HepG2 (cell line): ENCODE measurements around the gene HEXD. TPM values are rescaled to one million over a fixed set of nuclear protein-coding genes. Genes with fewer than 3 reads are reported as not detected.

Experiments used
- ATAC-seq: fragments of 200-7000 bp; cut with Tn5 transposase; 3 replicates; pipeline ENCODE4 v1.9.1; 2020; ENCODE audit warnings: mild to moderate bottlenecking, moderate library complexity
- BruUV-seq: library from RNA; stranded (reverse); fragments of 400-500 nt; replicated peaks from 2 replicates; lab custom pipeline; 2021; lab: Mats Ljungman, UMichigan
- CTCF ChIA-PET: fragments of 300-600 bp; formaldehyde crosslinking; extraction: SDS; loops from one replicate; lab custom pipeline; 2021; ENCODE audit warnings: low total read pairs, inconsistent platforms, low intra/inter-chr PET ratio; lab: Yijun Ruan, JAX
- POLR2A ChIA-PET: fragments of 350-600 bp; sonication (Branson Sonifier 250); formaldehyde crosslinking; loops from one replicate; lab custom pipeline; 2020; ENCODE audit warnings: antibody characterized with exemption, inconsistent platforms; lab: Yijun Ruan, JAX
- DNase-seq: peaks from one replicate; pipeline ENCODE4 v3.0.0-alpha.2; 2015; ENCODE audit warnings: low spot score
- FAIRE-seq: peaks from 3 replicates; lab custom pipeline; 2011; peaks lifted over from hg19 to GRCh38; lab: Jason Lieb, UNC
- H2AFZ ChIP-seq: one replicate; pipeline ENCODE4 v1.6.1; 2011; ENCODE audit warnings: low read length, inconsistent platforms
- H3K27ac ChIP-seq: fragments of 300-600 bp; 3 replicates; pipeline ENCODE4 v1.8.0; 2011; ENCODE audit warnings: mixed run types, mild to moderate bottlenecking, mixed read lengths, low read length, inconsistent platforms; ENCODE audit not compliant: insufficient read depth; ENCODE audit errors: extremely low read length
- H3K27me3 ChIP-seq, 2 experiments: fragments of 200-600 bp in 1 of 2; 2 replicates in 1 of 2; 3 replicates in 1 of 2; pipeline versions ENCODE4 v1.6.0 to v1.8.0; 2011; ENCODE audit warnings: low read length in 2 of 2, mild to moderate bottlenecking in 2 of 2, moderate library complexity in 2 of 2, inconsistent platforms in 1 of 2; ENCODE audit not compliant: insufficient read depth in 2 of 2, control insufficient read depth in 1 of 2
- H3K36me3 ChIP-seq, 2 experiments: fragments of 200-600 bp in 1 of 2; replicated peaks in 1 of 2; 2 replicates in 1 of 2; 3 replicates in 1 of 2; pipeline versions ENCODE4 v1.5.1 to v1.8.0; 2011; ENCODE audit warnings: low read length in 2 of 2, inconsistent platforms in 1 of 2; ENCODE audit not compliant: insufficient read depth in 2 of 2, control insufficient read depth in 1 of 2
- H3K4me1 ChIP-seq: 2 replicates; pipeline ENCODE4 v1.5.1; 2012; ENCODE audit warnings: low read length, inconsistent platforms; ENCODE audit not compliant: insufficient read depth
- H3K4me2 ChIP-seq: 2 replicates; pipeline ENCODE4 v1.6.0; 2011; ENCODE audit warnings: low read depth, low read length, inconsistent platforms
- H3K4me3 ChIP-seq, 3 experiments: fragments of 200-600 bp in 1 of 3; sonication (generic), shearing (Covaris generic) in 1 of 3; replicated peaks in 1 of 3; 2 replicates each; pipeline ENCODE4 v1.5.1; 2011 to 2016; ENCODE audit warnings: low read length in 3 of 3, inconsistent platforms in 2 of 3, low read depth in 2 of 3, mild to moderate bottlenecking in 2 of 3, control low read depth in 1 of 3, mixed read lengths in 1 of 3; ENCODE audit not compliant: insufficient read depth in 1 of 3
- H3K79me2 ChIP-seq: one replicate; pipeline ENCODE4 v1.6.1; 2011; ENCODE audit warnings: low read length, inconsistent platforms; ENCODE audit not compliant: insufficient read depth
- H3K9ac ChIP-seq: 2 replicates; pipeline ENCODE4 v1.6.0; 2011; ENCODE audit warnings: mild to moderate bottlenecking, low read depth, low read length, inconsistent platforms; ENCODE audit not compliant: insufficient read depth
- H3K9me3 ChIP-seq: 2 replicates; pipeline ENCODE4 v1.5.1; 2012; ENCODE audit warnings: mild to moderate bottlenecking, low read length
- H4K20me1 ChIP-seq: 2 replicates; pipeline ENCODE4 v1.6.0; 2011; ENCODE audit warnings: inconsistent platforms, mild to moderate bottlenecking, low read length, moderate library complexity; ENCODE audit not compliant: insufficient read depth
- CHD2 ChIP-seq: IDR thresholded peaks from 2 replicates; pipeline ENCODE4 v1.6.1; 2011; ENCODE audit warnings: low read depth, low read length, improper control_type of control experiment
- HNRNPL ChIP-seq: fragments of 200-400 bp; formaldehyde crosslinking; IDR thresholded peaks from 2 replicates; pipeline ENCODE4 v1.6.1; 2017; ENCODE audit warnings: mild to moderate bottlenecking, low read depth, low read length
- KLF9 ChIP-seq: IDR thresholded peaks from 2 replicates; pipeline ENCODE4 v1.6.1; 2016; ENCODE audit warnings: low read depth
- MXD4 ChIP-seq: IDR thresholded peaks from 2 replicates; pipeline ENCODE4 v1.6.1; 2016; ENCODE audit warnings: mild to moderate bottlenecking, missing biosample characterization, missing genetic modification reagents
- NFKB2 ChIP-seq: sonication (generic); formaldehyde crosslinking; IDR thresholded peaks from 2 replicates; pipeline ENCODE4 v1.4.0; 2020; ENCODE audit warnings: missing genetic modification reagents, borderline replicate concordance
- PHF8 ChIP-seq: sonication (generic); formaldehyde crosslinking; IDR thresholded peaks from 2 replicates; pipeline ENCODE4 v1.5.0; 2020; ENCODE audit warnings: missing genetic modification reagents
- ZBTB38 ChIP-seq: sonication (generic); formaldehyde crosslinking; IDR thresholded peaks from 2 replicates; pipeline ENCODE4 v1.5.1; 2020; ENCODE audit warnings: mild to moderate bottlenecking, missing genetic modification reagents
- WGBS: methylation state at CpG from one replicate; pipeline ENCODE4 v1.1.6; 2017; ENCODE audit warnings: low lambda C conversion rate; 5-methylcytosine and 5-hydroxymethylcytosine counted together
- in situ Hi-C: cut with HindIII; loops from 2 replicates; pipeline ENCODE4 v1.10.0; 2017; ENCODE audit warnings: low pct_unique_long_range_greater_than_20kb; ENCODE audit not compliant: extremely low pct_ligation_motif_present
- intact Hi-C: fragments of 100-400 bp; cut with micrococcal nuclease; formaldehyde crosslinking; loops from one replicate; pipeline ENCODE4 v1.10.0; 2022; ENCODE audit not compliant: unreplicated experiment
- polyA plus RNA-seq, 8 experiments: library from polyadenylated mRNA; depleted of rRNA in 3 of 8; stranded (reverse) in 7 of 8; unstranded in 1 of 8; fragments of >200 nt; fragmentation: Illumina TruSeq in 4 of 8; extraction: Trizol in 4 of 8; gene quantifications; 2 replicates each; pipeline versions ENCODE4 v1.2.1 to v1.2.3, GENCODE V29; 2011 to 2016; ENCODE audit warnings: low read depth in 4 of 8, missing spikeins in 1 of 8, mixed read lengths in 1 of 8; ENCODE audit not compliant: insufficient read depth in 1 of 8
- total RNA-seq, 5 experiments: library from RNA; depleted of rRNA; stranded (reverse); fragments of >200 nt; fragmentation: Illumina TruSeq; extraction: Trizol; gene quantifications; 2 replicates each; pipeline ENCODE4 v1.2.3, GENCODE V29; 2016; ENCODE audit warnings: low read depth in 1 of 5
- TF ChIP-seq, protein P1 (sequence below): sonication (generic); formaldehyde crosslinking; IDR thresholded peaks from 2 replicates; pipeline ENCODE4; 2020; ENCODE audit warnings: missing genetic modification reagents, mild to moderate bottlenecking, borderline replicate concordance
- TF ChIP-seq, protein P2 (sequence below): sonication (generic); formaldehyde crosslinking; IDR thresholded peaks from 2 replicates; pipeline ENCODE4 v1.8.0; 2023; ENCODE audit warnings: mild to moderate bottlenecking, missing genetic modification reagents
- TF ChIP-seq, protein P3 (sequence below): sonication (generic); IDR thresholded peaks from 2 replicates; pipeline ENCODE4 v1.6.1; 2016; ENCODE audit warnings: low read depth, borderline replicate concordance
- TF ChIP-seq, protein P4 (sequence below): sonication (generic); formaldehyde crosslinking; IDR thresholded peaks from 2 replicates; pipeline ENCODE4 v1.5.1; 2020; ENCODE audit warnings: missing genetic modification reagents, mild to moderate bottlenecking, borderline replicate concordance
- TF ChIP-seq, protein P5 (sequence below): sonication (generic); formaldehyde crosslinking; IDR thresholded peaks from 2 replicates; pipeline ENCODE4 v1.4.0; 2020; ENCODE audit warnings: missing genetic modification reagents; ENCODE audit errors: not compliant biosample characterization

The HEXD gene
- total and polyA plus RNA-seq, 2 of the 13 experiments (the other 11 are each of a cell fraction or from before 2014, with no cell fraction given): 22.3 to 41.8 TPM

DNA sequence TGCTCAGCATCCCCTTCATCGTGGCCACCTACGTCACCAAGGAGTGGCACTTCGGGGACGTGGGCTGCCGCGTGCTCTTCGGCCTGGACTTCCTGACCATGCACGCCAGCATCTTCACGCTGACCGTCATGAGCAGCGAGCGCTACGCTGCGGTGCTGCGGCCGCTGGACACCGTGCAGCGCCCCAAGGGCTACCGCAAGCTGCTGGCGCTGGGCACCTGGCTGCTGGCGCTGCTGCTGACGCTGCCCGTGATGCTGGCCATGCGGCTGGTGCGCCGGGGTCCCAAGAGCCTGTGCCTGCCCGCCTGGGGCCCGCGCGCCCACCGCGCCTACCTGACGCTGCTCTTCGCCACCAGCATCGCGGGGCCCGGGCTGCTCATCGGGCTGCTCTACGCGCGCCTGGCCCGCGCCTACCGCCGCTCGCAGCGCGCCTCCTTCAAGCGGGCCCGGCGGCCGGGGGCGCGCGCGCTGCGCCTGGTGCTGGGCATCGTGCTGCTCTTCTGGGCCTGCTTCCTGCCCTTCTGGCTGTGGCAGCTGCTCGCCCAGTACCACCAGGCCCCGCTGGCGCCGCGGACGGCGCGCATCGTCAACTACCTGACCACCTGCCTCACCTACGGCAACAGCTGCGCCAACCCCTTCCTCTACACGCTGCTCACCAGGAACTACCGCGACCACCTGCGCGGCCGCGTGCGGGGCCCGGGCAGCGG lies 43.4 kb upstream of the HEXD start:
- Histone ChIP-seq H3K27me3 (peaks cover 2 to 15% of the 10 kb centered on the region in 2 experiments; a peak in 3 of 5 replicates), H3K4me1 (peaks cover 77% of the 10 kb centered on the region), H3K36me3 (no peaks in the 10 kb centered on the region), H3K4me3 (no peak overlapping the region), H3K79me2 (no peaks in the 10 kb centered on the region)
- POLR2A ChIA-PET: interaction anchor here (0.5 to 1.4 kb wide), 3 partner anchors 10 to 182 kb away, joined by 3 to 7 read pairs (median 3); no protein-coding TSS in a partner anchor
- TF ChIP-seq ZBTB38 (CRISPR knock-in tag) (0 out of 2 replicates have a peak, but pooled peaks have one; percentile 10), NFKB2 (no peak), KLF9 (CRISPR knock-in tag) (no peak), CHD2 (no peak), PHF8 (CRISPR knock-in tag) (no peak), HNRNPL (peak; percentile 13; the same call in 1 of the 2 replicates), MXD4 (no peak)
- TF ChIP-seq, protein P1, sequence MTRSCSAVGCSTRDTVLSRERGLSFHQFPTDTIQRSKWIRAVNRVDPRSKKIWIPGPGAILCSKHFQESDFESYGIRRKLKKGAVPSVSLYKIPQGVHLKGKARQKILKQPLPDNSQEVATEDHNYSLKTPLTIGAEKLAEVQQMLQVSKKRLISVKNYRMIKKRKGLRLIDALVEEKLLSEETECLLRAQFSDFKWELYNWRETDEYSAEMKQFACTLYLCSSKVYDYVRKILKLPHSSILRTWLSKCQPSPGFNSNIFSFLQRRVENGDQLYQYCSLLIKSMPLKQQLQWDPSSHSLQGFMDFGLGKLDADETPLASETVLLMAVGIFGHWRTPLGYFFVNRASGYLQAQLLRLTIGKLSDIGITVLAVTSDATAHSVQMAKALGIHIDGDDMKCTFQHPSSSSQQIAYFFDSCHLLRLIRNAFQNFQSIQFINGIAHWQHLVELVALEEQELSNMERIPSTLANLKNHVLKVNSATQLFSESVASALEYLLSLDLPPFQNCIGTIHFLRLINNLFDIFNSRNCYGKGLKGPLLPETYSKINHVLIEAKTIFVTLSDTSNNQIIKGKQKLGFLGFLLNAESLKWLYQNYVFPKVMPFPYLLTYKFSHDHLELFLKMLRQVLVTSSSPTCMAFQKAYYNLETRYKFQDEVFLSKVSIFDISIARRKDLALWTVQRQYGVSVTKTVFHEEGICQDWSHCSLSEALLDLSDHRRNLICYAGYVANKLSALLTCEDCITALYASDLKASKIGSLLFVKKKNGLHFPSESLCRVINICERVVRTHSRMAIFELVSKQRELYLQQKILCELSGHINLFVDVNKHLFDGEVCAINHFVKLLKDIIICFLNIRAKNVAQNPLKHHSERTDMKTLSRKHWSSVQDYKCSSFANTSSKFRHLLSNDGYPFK (CRISPR knock-in tag): no peak
- TF ChIP-seq, protein P2, sequence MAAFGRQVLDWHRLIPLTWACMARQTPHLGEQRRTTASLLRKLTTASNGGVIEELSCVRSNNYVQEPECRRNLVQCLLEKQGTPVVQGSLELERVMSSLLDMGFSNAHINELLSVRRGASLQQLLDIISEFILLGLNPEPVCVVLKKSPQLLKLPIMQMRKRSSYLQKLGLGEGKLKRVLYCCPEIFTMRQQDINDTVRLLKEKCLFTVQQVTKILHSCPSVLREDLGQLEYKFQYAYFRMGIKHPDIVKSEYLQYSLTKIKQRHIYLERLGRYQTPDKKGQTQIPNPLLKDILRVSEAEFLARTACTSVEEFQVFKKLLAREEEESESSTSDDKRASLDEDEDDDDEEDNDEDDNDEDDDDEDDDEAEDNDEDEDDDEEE (CRISPR knock-in tag): no peak
- TF ChIP-seq, protein P3, sequence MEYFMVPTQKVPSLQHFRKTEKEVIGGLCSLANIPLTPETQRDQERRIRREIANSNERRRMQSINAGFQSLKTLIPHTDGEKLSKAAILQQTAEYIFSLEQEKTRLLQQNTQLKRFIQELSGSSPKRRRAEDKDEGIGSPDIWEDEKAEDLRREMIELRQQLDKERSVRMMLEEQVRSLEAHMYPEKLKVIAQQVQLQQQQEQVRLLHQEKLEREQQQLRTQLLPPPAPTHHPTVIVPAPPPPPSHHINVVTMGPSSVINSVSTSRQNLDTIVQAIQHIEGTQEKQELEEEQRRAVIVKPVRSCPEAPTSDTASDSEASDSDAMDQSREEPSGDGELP: no peak
- TF ChIP-seq, protein P4, sequence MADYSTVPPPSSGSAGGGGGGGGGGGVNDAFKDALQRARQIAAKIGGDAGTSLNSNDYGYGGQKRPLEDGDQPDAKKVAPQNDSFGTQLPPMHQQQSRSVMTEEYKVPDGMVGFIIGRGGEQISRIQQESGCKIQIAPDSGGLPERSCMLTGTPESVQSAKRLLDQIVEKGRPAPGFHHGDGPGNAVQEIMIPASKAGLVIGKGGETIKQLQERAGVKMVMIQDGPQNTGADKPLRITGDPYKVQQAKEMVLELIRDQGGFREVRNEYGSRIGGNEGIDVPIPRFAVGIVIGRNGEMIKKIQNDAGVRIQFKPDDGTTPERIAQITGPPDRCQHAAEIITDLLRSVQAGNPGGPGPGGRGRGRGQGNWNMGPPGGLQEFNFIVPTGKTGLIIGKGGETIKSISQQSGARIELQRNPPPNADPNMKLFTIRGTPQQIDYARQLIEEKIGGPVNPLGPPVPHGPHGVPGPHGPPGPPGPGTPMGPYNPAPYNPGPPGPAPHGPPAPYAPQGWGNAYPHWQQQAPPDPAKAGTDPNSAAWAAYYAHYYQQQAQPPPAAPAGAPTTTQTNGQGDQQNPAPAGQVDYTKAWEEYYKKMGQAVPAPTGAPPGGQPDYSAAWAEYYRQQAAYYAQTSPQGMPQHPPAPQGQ (CRISPR knock-in tag): no peak
- TF ChIP-seq, protein P5, sequence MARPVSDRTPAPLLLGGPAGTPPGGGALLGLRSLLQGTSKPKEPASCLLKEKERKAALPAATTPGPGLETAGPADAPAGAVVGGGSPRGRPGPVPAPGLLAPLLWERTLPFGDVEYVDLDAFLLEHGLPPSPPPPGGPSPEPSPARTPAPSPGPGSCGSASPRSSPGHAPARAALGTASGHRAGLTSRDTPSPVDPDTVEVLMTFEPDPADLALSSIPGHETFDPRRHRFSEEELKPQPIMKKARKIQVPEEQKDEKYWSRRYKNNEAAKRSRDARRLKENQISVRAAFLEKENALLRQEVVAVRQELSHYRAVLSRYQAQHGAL (CRISPR knock-in tag): no peak
- TF ChIP-seq, all 625 proteins: peak for 2
- intact Hi-C loops: no loop called here
- ATAC-seq (no peak), FAIRE-seq (no peak), DNase-seq (no peak)
- no peak overlapping the region for H3K27ac ChIP-seq
- BruUV-seq: no TSS peak
- no peak overlapping the region for H3K9ac ChIP-seq
- WGBS: 97% methylated on average over 79 of the region's 79 CpGs
- in situ Hi-C loops: no loop called here
- CTCF ChIA-PET: no interaction called here
- H3K4me2 ChIP-seq: no peak overlapping the region
- H3K9me3 ChIP-seq: no peaks in the 10 kb centered on the region
- no peak overlapping the region for H2AFZ ChIP-seq
- H4K20me1 ChIP-seq: no peaks in the 10 kb centered on the region
